Esophagus squamous epithelium (tissue), 4 donors: ENCODE data around the gene HCAR3.

Experiments used
- POLR2A ChIP-seq, 4 donors: fragments of 450-650 bp; IDR thresholded peaks; one replicate each; pipeline ENCODE4 v1.6.1; 2017; ENCODE audit warnings: antibody characterized with exemption in 4 of 4, mild to moderate bottlenecking in 4 of 4, moderate library complexity in 3 of 4
- TF ChIP-seq, protein P1 (sequence below), 6 experiments: fragments of 450-650 bp in 4 of 6; fragments of 200-600 bp in 2 of 6; sonication (generic) in 2 of 6; IDR thresholded peaks; one replicate each; pipeline ENCODE4 v1.5.1; 2016 to 2019; ENCODE audit warnings: antibody characterized with exemption in 6 of 6, mild to moderate bottlenecking in 4 of 6, moderate library complexity in 4 of 6

DNA sequence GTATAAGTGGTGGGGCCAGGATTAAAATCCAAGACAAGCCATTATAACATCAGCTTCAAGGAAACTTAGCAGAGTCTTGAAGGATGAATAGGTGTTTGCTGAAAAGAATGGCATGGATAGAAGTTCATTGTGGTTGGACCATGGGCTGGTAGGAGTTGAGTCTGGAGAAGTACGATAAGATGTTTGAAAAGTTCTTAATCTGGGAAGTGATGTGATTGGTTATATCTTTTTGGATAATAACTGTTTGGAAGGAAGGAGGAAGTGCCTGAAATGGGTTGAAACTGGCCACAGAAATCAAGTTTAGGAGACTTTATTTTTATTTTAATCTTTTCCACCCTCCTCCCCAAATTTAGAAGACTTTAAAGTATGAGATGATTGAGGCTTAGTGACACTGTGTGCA is 41.0 kb upstream of the HCAR3 start:
- TF ChIP-seq, protein P1, sequence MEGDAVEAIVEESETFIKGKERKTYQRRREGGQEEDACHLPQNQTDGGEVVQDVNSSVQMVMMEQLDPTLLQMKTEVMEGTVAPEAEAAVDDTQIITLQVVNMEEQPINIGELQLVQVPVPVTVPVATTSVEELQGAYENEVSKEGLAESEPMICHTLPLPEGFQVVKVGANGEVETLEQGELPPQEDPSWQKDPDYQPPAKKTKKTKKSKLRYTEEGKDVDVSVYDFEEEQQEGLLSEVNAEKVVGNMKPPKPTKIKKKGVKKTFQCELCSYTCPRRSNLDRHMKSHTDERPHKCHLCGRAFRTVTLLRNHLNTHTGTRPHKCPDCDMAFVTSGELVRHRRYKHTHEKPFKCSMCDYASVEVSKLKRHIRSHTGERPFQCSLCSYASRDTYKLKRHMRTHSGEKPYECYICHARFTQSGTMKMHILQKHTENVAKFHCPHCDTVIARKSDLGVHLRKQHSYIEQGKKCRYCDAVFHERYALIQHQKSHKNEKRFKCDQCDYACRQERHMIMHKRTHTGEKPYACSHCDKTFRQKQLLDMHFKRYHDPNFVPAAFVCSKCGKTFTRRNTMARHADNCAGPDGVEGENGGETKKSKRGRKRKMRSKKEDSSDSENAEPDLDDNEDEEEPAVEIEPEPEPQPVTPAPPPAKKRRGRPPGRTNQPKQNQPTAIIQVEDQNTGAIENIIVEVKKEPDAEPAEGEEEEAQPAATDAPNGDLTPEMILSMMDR (IDR thresholded peaks at IDR 0.05): no peak
- TF ChIP-seq POLR2A (IDR thresholded peaks at IDR 0.05): no peak
